GM19455 (cell line): ENCODE results near the gene ZNF280C.
"Not testable (repeated sequence)": the region's sequence is repeated elsewhere in the genome, so short reads cannot be mapped to it uniquely, and the experiment has no call there.

Source experiments
- ATAC-seq: cut with Tn5 transposase; IDR thresholded peaks from one replicate; pipeline ENCODE4 v1.9.1; 2021; ENCODE audit not compliant: unreplicated experiment

The ZNF280C gene

GRCh38 chrX:130268449-130269170 is at the start of gene ZNF280C:
Gene ZNF280C (minus strand): TSS chrX:130268899. CDS start chrX:130260449, 8,450 bp downstream.
- ATAC-seq, result peak; percentile 93

- no peak for ATAC-seq
Observed at GRCh38 chrX:130304587-130305368, 36.1 kb upstream of the ZNF280C start.

GRCh38 chrX:130301977-130302376 is 33.3 kb upstream of the ZNF280C start:
- no peak for ATAC-seq

- ATAC-seq, result no peak
Observed at GRCh38 chrX:130301405-130301804, 32.7 kb upstream of the ZNF280C start.

- no peak for ATAC-seq
Observed at GRCh38 chrX:130300010-130300282, 31.2 kb upstream of the ZNF280C start.

GRCh38 chrX:130299279-130300009 is 30.7 kb upstream of the ZNF280C start:
- ATAC-seq, result no peak

GRCh38 chrX:130296743-130297142 is 28.0 kb upstream of the ZNF280C start:
- no peak for ATAC-seq

- ATAC-seq, result no peak
Observed at GRCh38 chrX:130296297-130296678, 27.6 kb upstream of the ZNF280C start.

- ATAC-seq, result no peak
Observed at GRCh38 chrX:130295519-130296296, 27.0 kb upstream of the ZNF280C start.

GRCh38 chrX:130287071-130287770 is 18.5 kb upstream of the ZNF280C start:
- no peak for ATAC-seq

GRCh38 chrX:130285710-130286109 is 17.0 kb upstream of the ZNF280C start:
- ATAC-seq, result no peak

GRCh38 chrX:130285069-130285620 is 16.4 kb upstream of the ZNF280C start:
- ATAC-seq, result no peak

GRCh38 chrX:130282151-130282550 is 13.5 kb upstream of the ZNF280C start:
- ATAC-seq, result no peak

- ATAC-seq, result no peak
Observed at GRCh38 chrX:130280901-130281300, 12.2 kb upstream of the ZNF280C start.

GRCh38 chrX:130272253-130272652 is 3.6 kb upstream of the ZNF280C start:
- not testable (repeated sequence) for ATAC-seq

GRCh38 chrX:130269391-130269790 is 692 bp upstream of the ZNF280C start:
- ATAC-seq, result not testable (repeated sequence)

GRCh38 chrX:130267956-130268448 is 697 bp downstream of the ZNF280C start:
- no peak for ATAC-seq

- no peak for ATAC-seq
Observed at GRCh38 chrX:130264573-130264972, 4.1 kb downstream of the ZNF280C start.

- ATAC-seq, result no peak
Observed at GRCh38 chrX:130263016-130263415, 5.7 kb downstream of the ZNF280C start.

GRCh38 chrX:130262231-130262630 is 6.5 kb downstream of the ZNF280C start:
- ATAC-seq, result no peak
